HG03521 (cell line): ENCODE results near the gene RNF4.
"Not testable (repeated sequence)": the region's sequence is repeated elsewhere in the genome, so short reads cannot be mapped to it uniquely, and the experiment has no call there.

ENCODE experiments used
- ATAC-seq: cut with Tn5 transposase; IDR thresholded peaks from one replicate; pipeline ENCODE4 v1.9.1; 2021; ENCODE audit warnings: mild to moderate bottlenecking, moderate library complexity; ENCODE audit not compliant: unreplicated experiment

RNF4 gene

DNA sequence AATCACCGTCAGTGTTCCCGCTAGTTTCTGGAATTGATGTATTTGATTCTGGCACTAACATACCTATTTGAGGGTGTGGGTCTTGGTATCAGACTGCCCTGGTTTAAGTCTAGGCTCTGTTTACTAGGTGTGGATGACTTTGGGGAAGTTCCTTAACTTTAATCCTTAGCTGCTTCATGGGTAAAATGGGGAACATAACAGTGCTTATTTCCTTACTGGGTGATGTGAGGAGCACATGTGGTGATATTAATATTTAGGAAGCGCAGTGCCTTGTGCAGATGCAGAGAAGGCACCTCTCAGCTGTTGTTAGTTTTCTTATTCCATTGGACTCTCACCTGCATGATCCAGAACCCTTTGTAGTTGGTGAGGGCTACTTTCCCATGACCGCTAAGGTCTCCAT, 17.1 kb downstream of the RNF4 start:
- no peak for ATAC-seq

DNA sequence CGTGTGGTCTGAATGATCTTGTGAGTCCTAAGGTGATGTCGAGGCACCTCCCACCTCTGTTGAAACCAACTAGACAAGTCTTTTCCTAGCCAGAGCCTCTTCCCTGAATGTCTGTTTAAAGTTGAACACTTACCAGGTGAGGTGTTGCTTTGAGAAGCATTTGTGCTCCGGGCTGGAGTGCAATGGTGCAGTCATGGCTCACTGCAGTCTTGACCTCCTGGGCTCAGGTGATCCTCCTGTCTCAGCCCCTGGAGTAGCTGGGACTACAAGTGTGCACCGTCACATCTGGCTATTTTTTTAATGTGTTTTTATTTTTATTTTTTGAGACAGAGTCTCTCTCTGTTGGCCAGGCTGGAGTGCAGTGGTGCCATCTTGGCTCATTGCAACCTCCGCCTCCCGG, 18.1 kb downstream of the RNF4 start:
- ATAC-seq, result no peak

DNA sequence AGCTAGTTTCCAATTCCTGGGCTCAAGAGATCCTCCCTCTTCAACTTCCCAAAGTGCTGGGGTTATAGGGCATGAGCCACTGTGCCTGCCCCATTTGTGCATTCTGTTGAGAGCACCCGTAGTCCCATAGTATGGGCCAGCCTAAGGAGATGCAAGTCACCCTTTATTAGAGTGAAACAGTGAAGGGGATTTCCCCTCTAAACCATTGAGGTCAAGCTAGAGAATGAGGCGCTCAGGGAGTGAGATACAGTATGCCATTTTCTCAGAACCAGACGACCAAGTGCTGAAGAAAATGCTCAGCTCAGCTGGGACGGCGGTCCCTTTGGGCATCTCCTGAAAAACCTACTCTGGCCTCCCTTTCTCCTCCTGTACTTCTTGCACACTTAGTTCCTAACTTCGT, 18.7 kb downstream of the RNF4 start:
- peak; percentile 50 for ATAC-seq

DNA sequence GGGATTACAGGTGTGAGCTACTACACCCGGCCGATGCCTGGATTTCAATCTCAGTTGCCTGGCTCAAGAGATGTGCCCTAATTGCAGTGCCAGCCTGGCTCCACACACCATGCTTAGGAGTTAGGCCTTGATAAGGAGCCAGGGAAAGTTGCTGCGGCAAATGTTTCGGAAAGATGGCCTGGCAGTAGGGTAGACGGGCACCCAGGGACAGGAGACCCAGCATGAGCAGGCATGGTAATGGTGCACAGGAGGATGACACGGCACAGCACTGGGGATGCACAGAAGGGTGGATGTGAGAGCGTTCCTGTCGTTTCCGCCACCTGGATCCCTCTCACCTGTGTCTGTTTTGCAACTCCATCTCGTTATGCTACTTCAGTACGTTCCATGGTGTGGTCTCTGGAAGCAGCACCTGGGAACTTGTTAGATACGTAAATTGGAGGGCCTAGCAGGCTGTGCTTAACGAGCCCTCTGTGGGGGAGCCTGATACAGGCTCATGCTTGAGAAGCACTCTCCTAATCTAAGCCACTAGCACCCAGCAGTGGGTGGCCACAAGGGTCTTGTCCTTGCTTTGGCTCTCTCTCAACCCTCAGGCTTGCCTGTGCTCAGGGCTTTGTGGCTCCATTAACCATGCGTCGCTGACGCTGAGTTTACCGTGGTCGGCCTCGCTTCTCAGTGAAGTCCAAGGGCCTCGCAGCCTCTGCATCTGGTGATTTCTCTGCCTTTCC, 20.3 kb downstream of the RNF4 start:
- ATAC-seq, result no peak

DNA sequence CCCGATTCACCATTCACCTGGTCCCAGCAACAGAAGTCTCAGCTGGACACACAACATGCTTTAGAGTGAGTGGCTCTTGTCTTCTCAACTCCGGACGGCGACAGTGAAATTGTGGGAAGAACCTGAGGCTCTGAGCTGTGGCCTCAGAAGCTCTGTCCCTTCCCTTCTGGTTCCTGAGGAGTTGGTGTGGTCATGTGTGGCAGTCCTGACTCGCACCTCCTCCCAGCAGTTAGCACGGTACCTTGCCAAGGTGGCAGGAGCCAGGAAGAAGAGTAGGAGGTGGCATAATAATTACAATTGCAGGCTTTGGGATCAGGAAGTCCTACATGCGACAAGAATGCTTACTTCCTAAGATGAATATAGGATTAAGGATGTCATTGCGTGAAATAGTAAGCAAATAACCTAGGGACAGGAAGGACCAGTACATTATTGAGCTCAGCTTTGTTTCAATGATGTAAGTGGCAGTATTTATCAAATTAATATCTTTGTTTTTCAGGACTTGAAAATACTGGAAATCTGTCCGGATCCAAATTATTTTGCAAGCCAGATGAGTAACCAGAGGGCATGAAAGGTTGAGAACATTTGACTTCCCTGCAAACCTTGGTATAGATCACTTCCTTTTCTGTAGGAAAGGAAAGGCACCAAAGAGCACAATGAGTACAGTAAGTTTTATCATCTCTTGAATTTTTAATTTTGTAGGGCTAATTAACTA, 21.1 kb downstream of the RNF4 start:
- ATAC-seq, result no peak

DNA sequence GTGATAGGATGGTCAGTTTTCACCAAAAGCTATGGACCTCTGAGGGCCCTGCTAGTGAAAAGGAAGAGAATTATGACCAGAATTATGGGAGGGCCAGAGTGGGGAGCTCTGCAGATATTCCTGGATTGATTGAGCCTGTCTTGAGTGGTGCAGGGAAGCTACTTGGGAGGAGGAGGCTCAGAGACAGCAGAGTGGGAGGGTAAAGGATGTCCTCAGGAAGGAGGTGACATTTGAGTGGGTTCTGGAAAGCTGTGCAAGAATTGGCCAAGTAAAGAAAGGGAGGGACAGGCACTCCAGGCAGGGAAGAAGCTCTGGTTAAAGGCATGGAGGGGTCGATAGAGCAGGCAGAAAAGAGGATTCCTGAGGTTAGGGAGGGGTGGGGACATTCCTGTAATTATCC, 24.1 kb downstream of the RNF4 start:
- ATAC-seq, result no peak

DNA sequence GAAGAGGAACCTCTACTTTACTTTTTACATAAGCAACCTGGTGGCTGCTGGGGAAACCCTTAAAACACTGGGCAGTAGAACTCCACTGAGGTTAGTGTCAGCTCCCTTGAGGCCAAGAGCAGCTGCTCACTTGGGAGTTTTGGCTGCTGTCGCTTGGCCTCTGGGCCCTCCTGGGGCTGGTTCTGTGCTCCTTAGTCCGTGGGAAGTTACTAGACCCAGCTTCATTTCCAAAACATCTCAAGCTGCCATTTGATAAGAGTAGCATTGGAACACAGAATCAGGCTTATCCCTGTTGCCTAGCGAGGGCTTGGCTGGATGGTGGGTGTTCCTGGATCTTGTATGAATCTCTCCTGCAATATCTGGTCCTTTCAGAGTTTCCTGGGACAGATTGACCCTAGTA, 26.1 kb downstream of the RNF4 start:
- ATAC-seq, result no peak

DNA sequence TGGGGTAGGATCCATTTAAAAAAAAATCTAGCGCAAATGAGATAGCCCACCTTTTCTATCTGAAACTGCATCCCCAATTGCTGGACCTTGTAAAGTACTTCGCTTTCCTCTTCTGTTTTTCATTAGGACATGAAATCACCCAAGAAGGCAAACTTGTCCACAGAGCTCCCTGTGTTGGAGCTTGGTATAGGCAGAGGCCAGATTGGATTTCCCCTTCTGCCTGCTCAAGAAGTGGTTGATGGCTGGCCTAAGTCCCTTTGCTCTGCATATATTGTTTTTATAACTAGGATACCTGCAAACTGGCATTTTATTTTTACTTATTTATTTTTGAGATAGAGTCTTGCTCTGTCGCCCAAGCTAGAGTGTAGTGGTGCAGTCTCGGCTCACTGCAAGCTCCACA, 28.4 kb downstream of the RNF4 start:
- no peak for ATAC-seq

DNA sequence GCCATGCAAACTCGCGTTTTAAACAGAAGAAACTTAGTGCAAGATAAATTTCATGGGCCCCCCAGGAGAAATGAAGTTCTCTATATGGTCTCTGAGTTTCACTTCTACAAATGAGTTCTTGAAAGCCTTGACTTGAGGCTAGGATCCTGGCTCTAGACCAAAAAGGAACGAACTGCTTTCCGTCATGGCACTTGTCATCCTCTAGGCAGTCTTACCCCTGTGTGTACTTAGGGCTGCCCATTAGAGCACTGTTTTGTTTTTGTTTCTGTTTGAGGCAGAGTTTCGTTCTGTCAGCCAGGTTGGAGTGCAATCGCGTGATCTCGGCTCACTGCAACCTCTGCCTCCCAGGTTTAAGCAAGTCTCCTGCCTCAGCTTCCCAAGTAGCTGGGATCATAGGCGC, 29.0 kb downstream of the RNF4 start:
- peak; percentile 97 for ATAC-seq

DNA sequence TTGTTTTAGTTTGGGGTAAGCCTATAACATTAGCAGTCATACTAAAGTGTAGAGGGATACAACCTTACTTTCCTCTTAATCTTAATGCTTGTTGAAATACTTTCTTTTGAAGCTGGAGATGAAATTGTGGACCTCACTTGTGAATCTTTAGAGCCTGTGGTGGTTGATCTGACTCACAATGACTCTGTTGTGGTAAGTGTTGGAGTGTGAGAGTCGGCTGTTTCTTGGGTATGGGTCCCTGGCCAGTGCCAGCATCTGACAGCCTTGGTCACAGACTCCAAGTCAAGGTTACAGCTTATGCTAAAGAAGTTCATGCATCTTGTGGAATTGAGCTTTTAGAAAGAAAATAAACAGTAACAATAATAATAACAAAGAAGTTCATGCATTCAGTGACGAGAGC, 31.6 kb downstream of the RNF4 start:
- ATAC-seq, result no peak

DNA sequence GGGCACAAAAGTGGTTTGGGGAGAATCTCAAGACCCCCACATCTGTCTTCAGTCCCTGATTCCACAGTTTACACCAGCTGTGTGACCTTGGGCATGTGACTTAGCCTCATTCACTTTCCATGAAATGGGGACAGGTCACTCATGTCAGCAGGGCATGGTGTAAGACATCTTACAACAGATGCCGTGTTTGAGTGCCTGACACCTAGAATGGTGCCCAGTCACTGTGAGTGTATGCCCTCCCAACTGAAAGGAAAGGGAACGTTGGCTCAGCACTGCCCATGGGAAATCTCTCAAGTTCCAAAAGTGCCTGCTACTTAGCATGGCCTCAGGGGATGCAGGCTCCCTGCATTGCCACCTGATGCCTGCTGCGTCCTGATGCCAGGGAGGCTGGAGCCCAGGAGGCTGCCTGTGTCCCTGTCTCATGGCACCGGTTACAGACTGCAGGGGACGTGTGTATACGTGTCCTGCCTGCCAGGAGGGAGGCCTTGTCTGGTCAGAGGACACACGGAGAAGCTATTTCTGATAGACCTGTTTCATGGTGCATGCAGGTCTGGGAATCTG, 32.2 kb downstream of the RNF4 start:
- no peak for ATAC-seq

DNA sequence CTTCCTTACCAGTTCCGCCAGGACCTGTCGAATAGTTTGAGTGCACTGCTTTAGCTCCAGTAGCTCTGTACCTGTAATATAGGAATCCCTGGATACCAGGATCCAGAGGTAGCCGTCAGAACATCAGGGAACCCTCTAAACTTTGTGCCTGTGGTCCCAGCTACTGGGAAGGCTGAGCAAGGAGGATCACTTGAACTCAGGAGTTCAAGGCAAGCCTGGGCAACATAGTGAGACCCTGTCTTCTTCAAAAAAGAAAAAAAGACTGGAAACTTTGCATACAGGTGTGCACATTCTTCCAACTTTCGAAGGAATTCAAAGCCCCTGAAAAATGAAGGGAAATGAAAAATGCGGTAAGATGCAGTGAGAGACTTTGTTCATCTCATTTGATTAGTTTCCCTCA, 34.9 kb downstream of the RNF4 start:
- ATAC-seq, result no peak

DNA sequence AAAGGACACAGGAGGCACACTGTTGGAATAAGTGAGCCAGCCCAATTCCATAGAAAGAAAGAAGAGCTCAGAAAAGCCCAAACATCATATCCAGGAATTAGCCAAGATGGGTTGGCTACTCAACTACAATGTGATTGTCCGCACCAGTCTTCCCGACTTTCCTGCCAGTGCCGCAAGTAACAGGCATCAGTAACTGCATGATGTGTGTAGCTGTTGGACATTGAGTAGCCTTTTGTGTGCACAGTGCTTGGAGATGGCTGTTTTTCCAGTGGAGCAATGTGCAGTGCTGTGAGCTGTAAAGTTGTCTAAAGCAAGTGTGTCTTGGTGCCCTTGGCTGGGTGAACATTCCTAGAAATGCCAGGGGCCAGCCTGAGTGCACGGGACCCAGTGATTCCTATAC, 38.4 kb downstream of the RNF4 start:
- ATAC-seq, result no peak

DNA sequence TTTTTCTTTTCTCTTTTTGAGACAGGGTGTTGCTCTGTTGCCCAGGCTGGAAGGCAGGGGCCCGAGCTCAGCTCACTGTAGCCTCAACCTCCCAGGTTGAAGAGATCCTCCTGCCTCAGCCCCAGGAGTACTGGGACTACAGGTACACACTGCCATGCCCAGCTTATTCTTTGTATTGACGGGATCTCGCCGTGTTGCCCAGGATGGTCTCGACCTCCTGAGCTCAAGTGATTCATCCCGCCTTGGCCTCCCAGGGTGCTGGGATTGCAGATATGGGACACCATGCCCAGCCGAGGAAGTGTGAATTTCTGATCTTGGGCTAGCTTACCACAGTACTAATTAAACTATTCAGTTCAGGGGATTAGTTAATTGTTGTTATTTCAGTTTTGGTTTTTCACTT, 38.9 kb downstream of the RNF4 start:
- ATAC-seq, result no peak

DNA sequence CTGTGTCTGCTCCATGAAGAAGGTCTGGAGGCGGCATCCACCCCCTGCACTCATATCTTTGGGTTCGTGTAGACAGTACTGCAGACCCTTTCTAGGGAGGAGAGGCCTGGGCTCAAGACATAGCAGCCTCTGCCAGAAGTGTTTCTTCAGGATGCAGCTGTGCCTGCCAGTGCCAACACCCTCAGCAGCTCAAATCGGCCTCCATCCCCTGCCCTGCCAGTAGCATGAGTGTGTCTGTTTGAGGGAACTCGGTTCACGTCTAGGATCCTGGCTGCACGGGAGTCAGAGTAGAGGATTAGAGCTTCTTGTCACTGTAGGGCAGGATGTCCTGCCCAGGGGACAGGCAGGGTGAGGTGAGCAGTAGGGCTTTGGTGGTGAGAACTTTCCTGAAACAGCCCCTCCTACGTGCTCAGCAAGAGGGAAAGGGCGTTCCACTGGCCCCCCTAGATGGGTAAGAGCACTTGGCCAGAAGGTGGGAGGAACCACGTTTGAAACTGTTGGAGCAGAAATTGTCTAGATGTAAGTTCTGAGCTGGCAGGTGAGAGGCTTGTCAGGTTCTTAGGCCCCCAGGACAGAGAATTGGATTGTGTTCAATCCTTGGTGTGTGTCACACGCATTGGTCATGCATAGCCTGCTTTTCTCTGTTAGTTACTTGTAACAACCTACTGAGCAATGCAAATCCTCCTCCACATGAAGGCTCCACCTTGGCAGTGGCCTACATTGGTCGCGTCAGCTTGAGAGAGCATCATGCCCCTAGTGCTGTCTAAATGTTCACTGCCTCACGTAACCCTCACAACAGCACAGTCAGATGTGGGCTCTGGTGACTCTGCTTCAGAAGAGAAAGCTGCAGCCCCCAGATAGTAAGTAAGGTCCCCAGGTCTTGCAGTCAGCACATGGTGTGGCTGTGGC, 41.7 kb downstream of the RNF4 start:
- no peak for ATAC-seq

DNA sequence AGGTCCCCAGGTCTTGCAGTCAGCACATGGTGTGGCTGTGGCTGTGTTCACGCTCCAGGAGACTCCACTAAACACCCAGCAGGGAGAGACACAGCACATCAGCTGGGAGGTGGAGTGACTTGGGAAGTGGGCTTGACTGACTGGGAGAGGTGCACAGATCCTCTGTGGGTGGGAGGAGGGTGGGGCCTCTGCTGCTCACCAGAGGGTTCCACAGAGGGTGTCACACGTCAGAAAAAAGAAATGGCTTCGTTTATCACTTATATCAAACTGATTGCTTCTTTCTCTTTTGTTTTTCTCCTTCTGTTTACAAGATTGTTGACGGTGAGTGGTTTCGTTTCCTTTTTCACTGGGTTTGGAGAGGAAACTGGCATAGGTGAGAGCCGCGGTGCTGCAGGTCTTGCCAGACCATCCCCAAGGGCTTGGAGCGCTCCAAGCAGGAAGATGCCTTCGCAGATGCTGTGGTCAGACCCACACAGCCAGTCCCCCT, 42.8 kb downstream of the RNF4 start:
- no peak for ATAC-seq

DNA sequence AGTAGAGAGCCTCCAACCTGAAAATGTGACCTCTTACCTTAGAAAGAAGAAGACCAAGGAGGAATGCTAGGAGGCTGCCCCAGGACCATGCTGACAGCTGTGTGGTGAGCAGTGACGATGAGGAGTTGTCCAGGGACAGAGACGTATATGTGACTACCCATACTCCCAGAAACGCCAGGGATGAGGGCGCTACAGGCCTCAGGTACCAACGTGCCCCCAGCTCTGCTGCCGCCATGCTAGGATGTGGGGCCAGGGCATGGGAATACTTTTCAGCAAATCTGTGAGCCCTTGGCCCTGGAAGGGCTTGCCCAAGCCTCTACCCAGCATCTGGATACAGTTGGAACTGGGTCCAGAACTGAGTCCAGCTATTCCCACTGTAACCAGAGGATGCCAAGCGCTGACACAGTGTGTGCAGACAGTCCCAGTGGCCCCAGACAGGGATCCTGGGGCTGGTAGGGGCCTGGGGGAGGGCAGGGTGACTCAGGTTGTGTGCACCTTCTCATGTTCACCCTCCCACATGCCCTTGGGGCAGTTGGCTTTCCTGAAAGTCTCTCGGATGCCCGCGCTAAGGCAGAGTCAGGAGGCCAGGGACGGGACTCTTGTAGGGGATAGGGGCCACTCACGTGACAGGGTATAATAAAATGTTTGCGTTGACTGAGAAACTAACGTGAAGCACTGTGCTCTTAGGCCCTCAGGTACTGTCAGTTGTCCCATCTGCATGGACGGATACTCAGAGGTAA, 43.7 kb downstream of the RNF4 start:
- no peak for ATAC-seq

DNA sequence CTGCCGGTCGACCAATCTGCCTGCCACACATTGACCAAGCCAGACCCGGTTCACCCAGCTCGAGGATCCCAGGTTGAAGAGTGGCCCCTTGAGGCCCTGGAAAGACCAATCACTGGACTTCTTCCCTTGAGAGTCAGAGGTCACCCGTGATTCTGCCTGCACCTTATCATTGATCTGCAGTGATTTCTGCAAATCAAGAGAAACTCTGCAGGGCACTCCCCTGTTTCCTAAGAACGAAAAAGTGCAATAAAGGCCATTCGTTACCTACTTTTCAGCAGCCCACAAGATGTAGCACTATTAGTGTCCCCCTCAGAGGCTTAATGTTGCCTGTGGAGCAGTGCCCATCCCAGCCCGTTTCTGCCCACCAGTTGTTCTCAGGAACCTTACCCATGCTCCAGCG, 45.3 kb downstream of the RNF4 start:
- not testable (repeated sequence) for ATAC-seq

DNA sequence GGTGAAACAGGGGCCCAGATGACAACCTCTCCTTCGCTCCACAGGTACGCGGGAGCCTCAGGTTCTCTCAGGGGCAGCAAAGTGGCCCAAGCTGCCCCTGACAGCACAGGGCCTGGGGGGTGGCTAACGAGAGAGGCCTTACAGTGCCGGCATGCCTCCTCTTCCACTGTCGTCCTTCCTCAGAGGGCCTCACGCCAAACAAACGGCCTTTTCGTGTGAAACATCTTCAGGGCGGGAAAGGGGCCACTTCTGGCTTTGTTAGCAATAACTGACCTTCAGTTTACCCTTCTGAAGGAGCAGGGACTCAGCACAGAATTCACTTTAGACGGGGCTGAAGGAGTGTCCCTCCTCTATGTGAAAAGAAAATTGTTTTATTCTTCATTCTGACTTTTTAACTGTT, 46.0 kb downstream of the RNF4 start:
- ATAC-seq, result not testable (repeated sequence)

DNA sequence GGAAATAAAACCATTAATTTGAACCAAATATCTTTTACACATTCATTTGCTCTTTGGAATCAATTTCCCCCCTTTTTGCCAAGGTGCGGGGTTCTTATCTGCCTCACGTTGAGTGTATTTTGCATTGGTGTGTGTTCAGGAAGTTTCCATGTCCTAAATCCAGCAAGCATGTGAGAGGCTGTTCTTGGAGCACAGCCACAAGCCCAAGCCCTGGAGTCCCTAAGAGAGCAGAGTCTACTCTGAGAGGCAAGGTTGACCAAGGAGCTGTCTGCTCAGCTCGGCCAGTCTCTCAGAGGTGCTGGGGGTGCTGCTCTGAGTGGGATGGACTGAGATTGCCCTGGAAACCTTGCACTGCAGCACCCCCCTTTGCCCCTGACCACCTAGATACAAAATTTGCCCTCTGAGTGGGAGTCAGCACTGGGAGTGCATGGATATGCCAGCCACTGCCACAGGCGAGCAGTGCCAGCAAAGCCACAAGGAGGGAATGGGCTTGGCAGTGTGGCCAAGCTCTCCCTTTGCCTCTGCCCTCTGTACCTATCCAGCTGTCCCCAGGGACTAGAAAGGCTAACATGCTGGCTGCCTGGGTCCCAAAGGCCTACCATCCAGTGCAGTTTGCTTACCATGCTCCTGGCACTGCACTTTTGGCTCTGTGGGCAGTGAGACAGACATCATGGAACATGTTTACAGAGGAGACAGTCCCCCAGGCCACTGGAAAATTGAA, 47.1 kb downstream of the RNF4 start:
- no peak for ATAC-seq
